Measurements from ENCODE around the gene LHX3.

LHX3 gene

GRCh38 chr9:136193891-136194279 is 11.0 kb downstream of the LHX3 start:
- no peak for DNase-seq (ENCODE audit: low read depth in 2 of 2, low spot score in 1 of 2)

- DNase-seq (ENCODE audit: low read depth in 2 of 2, low spot score in 1 of 2), result no peak
Measured at GRCh38 chr9:136193127-136193890, 11.6 kb downstream of the LHX3 start.

DNA sequence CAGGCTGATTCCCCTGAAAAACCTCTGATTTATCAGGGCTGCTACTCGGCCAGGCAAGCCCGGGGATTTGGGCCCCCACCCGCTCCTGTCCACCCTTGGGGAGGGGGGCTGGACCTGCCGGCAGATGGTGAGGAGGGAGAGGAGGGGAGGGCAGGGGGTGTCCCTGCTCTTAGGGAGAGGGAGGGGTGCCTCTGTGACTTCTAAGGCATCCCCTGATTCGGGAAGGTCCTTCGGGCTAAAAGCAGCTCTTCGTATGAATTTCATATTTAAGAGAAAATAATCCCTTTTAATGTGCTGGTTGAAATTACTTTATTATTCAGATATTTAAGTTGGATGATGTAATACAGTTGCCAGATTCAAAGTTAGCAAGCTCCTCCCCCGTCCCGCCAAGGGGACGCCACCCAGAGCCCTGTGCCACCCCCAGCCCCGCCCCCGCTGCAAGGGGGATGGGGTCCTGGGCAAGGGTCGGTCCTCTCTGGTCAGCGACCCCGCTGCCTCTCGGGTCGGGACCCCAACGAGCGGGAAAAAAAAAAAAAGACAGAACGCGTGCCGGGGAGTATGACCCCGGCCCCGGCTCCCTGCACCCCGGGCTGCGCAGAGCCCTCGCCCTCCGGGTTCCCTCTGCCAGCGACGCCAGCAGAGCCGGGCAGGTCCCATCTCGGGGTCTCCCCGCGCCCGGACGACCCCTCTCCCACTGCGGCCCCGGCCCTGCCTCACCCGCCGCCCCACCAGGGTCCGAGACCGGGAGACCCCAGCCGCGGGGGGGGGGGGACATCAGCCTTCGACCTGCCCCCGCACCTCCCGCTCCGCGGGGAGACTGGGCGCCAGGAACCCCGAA is 12.4 kb downstream of the LHX3 start:
- no peak for DNase-seq (ENCODE audit: low read depth in 2 of 2, low spot score in 1 of 2)

DNA sequence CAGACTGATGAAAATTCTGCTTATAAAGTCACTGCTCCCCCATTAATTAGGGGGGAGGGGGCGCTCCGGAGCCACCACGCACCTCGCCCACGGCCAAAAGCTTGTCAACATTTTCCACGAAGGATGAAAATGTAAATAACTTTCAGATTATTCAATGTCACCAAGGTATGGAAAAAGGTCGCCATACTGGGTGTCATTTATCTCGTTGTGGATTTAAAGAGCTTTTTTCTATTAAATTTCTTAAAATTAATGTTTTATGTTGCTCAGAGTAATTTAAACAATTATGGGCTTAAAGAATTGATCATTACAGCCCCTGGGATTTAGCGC is 13.0 kb downstream of the LHX3 start:
- DNase-seq (ENCODE audit: low read depth in 2 of 2, low spot score in 1 of 2), result no peak

DNA sequence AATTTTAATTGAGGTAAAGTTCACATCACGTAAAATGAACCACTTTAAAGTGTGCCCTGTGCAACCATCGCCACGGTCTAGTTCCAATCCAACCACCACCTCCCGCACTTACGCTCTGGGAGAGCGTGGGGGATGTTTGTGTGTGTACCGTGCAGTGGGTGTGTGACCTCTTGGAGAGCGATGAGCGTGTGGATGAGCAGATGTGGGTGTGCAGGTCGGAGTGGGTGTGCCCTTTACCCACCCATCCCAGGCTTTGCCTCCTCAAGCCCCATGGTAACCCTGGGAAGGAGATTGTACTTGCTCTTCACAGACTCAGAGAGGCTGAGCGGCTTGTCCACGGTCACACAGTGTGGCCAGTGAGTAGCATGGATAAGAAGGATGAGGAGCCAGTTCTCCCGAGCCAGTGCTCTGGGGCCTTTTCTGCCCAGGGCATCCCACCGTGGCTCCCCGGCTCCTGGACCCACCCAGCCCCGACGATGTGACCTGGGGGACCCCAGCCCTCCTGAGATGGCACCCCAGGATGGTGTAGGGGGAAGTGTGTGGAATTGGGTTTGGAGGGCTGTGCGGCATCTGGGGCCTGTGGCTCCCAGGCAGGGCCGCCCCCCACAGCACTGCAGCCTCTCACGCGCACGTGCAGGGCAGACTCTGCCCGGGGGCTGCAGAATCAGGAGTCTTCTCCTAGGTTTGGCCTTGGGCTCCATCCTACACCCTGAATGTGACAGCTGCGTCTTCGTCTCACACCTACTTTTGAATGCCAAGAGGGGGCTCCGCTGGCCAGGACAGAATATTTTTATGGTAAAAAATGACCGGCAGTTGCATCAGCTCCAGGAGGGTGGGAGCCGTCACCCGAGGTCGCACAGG is 13.6 kb downstream of the LHX3 start:
- DNase-seq (ENCODE audit: low read depth in 2 of 2, low spot score in 1 of 2), result no peak

DNA sequence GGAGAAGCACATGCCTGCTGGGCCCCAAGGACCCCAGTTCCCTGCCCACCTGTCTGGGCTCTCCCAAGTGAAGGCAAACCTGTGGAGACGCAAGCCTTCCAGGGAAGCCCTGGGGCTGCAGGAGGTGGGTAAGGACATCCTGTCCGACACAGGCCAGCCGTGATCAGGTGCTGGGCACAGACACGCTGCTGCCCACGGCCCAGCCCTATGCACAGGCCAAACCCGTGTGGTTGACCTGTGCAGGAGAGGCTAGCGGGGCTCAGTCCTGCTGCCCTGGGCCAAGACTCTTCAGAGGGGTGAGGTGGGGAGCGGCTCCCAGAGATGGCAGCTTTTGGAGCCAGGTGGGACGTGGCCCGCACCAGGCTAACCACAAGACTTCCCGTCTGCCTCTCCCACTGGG is 14.3 kb downstream of the LHX3 start:
- DNase-seq (ENCODE audit: low read depth in 2 of 2, low spot score in 1 of 2), result no peak

- DNase-seq (ENCODE audit: low read depth in 2 of 2, low spot score in 1 of 2), result no peak
Measured at GRCh38 chr9:136190237-136190601, 14.7 kb downstream of the LHX3 start.

GRCh38 chr9:136189394-136190236 is 15.3 kb downstream of the LHX3 start:
- DNase-seq (ENCODE audit: low read depth in 2 of 2, low spot score in 1 of 2), result no peak

DNA sequence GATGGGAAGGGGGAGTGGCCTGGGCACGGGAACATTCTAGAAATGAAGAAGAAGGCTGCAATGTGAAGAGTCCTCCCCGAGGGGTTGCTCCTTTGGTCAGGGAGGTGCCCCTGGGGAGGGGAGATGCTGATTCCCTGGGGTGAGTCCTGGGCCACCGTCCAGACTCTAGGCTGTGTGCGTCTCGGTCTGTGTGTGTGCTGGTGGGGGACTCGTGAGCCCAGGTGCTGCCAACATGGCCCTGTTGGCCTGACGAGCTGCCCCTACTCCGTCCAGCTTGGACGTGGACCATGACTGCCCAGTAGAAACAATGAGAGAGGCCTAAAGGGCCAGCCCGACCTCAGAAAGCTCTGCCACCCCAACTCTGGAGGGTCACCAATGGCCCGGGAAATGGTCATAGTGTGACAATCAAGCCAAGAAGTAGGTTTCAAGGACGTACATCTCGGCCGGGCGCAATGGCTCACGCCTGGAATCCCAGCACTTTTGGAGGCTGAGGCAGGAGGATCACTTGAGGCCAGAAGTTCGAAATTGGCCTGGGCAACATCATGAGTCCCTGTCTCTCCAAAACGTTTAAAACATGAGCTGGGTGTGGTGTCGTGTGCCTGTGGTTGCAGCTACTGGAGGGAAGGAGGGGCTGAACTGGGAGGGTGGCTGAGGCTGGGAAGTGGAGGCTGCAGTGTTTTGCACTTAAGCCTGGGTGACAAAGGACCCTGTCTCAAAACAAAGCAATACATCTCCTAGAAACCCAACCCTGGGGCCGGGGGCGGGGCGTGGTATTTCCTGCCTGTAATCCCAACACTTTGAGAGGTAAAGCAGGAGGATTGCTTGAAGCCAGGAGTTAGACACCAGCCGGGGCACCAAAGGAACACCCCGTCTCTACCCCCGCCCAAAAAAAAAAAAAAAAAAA is 17.0 kb downstream of the LHX3 start:
- DNase-seq (ENCODE audit: low read depth in 2 of 2, low spot score in 1 of 2), result no peak

GRCh38 chr9:136187197-136187596 is 17.7 kb downstream of the LHX3 start:
- no peak for DNase-seq (ENCODE audit: low read depth in 2 of 2, low spot score in 1 of 2)

DNA sequence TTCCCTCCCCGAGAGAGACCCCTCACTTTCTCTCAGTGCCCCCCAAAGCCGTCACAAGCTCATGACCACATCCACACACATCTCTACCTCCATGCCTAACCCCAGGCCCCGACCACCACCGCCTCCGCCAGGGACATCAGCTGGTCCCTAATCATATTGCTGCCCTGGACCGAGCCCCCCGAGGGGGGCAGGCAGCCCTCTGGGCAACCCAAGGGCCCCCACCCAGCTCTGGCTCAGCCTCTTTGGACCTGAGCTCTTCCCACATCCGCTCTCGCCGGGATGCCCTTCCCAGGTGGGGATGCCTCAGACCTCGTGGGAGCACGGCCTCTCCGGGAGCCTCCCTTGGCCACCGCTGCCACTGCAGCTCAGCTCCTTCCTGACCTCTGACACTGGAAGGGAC is 18.5 kb downstream of the LHX3 start:
- no peak for DNase-seq (ENCODE audit: low read depth in 2 of 2, low spot score in 1 of 2)

GRCh38 chr9:136185596-136186366 is 19.1 kb downstream of the LHX3 start:
- DNase-seq (ENCODE audit: low read depth in 2 of 2, low spot score in 1 of 2), result no peak

DNA sequence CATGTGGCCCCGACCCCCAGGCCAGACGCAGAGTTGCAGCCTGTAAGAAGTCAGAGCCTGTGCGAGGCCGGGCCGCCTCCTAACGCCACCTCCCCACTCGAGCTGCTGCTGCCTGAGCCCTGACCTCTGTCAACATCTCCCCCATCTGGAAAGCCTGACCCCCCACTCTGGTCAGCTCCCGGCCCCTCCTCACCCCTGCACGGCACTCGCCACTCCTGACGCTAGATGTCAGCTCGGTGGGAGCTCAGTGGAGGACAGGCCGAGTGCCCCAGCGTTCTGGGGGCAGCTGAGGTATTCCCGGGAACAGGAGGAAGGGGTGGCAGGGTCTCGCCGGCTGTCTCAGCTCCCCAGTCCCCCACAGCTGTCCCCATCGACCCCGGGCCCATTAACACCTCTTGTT is 19.9 kb downstream of the LHX3 start:
- no peak for DNase-seq (ENCODE audit: low read depth in 2 of 2, low spot score in 1 of 2)

DNA sequence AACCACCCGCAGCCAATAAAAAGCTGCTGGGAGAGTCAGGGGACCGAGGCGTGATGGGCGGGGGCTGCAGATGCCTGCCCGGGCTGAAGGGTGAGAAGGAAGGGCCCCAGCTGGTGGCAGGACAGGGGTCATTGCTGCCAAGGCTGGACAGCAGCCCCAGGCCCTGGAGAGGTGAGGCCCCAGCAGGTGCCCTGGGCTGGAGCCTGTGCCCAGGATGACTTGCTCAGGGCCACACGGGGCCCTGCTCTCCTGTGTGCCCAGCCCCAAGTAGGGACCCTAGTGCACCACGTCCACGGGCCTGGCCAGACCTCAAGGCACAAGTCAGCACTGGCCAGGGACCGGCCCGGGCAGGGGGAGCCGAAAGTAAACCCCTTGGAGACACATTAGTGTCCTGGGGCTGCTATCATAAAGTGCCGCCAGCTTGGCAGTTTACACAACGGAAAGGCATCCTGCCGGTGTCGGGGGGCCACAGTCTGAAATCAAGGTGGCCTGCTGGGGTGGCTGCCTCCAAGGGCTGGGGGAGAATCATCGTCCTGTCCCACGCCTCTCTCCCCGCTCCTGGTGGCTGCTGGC is 22.0 kb downstream of the LHX3 start:
- no peak for DNase-seq (ENCODE audit: low read depth in 2 of 2, low spot score in 1 of 2)

DNA sequence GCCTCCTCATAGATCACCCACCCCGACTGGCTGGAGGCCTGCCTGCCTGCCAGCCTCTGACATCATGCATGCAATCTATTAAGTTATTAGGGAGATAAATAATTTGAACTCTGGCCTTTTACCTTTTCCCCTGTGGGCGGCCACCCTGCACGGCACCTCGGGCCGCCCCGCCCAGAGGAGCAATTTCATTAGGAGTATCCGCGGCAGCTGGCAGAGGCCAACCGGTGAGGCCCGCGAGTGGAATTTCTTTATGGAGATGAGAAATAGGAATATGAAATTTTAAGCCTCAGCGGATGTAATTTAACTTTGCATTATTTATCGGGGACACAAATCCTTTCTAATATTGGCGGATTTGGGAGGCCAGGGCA is 22.5 kb downstream of the LHX3 start:
- DNase-seq (ENCODE audit: low read depth in 2 of 2, low spot score in 1 of 2), result no peak

DNA sequence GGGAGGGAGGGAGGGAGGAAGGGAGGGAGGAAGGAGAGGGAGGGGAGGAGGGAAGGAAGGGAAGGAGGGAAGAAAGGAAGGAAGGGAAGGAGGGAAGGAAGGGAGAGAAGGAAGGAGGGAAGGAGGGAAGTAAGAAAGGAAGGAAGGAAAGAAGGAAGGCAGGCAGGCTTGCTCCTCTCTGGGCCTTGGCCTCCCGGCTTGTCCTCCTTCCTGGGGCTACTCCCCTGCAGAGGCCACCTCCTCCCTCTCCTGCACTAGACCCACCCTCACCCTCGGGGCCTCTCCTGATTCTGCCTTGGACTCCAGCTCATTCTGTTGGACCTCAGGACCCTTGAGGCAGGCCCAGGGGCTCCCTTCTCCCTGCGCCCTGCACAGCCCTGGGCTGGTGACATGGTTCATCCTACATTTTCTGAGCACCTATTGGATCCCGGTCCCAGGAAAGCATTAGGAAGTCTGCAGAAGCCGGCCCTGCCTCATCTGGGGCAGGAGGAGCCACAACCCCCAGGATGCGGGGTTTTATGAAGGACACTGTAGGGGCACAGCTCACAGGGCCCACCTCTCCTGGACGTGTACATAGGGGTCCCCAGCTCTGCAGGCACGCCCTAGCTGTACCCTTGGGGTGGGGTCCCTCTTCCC is 23.0 kb downstream of the LHX3 start:
- DNase-seq (ENCODE audit: low read depth in 2 of 2, low spot score in 1 of 2), result no peak

- DNase-seq (ENCODE audit: low read depth in 2 of 2, low spot score in 1 of 2), result no peak
Measured at GRCh38 chr9:136180586-136180985, 24.3 kb downstream of the LHX3 start.

DNA sequence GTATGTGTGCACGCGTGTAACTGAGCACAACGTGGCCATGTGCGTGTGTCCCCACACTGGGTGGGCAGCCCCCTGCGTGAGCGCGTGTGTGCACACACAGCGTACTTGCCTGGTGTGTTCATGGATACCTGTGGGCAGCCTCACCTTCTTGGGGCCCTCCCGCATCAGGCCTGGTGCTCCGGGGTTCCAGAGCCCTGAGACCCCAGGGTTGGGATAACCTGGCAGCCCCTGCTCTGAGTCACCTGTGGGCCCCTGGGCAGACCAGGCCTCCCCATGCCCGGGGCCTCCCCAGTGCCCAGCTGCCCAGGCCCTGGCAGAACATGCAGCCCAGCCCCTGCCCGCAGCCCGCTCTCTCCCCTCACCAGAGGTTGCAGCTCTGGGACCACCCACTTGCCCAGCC is 25.2 kb downstream of the LHX3 start:
- DNase-seq (ENCODE audit: low read depth in 2 of 2, low spot score in 1 of 2), result no peak

Data from stimulated activated CD8-positive, alpha-beta memory T cell treated with anti-CD3 and anti-CD28 coated beads, Interleukin-4, amount 100 ng/mL, for 1 hour (primary cell).